GM12878 (cell line): ENCODE data around the gene MPV17L.

Experiments used
- CEBPB ChIP-seq, 2 experiments: fragments of 150-350 bp in 1 of 2; IDR thresholded peaks; 2 replicates each; pipeline ENCODE4 v1.6.1; 2012 to 2014; ENCODE audit warnings: low read depth in 2 of 2, low read length in 2 of 2, borderline replicate concordance in 1 of 2, inconsistent platforms in 1 of 2
- FOXK2 ChIP-seq: fragments of 450-650 bp; IDR thresholded peaks from 2 replicates; pipeline ENCODE4 v1.6.1; 2017; ENCODE audit warnings: mild to moderate bottlenecking, moderate library complexity
- MTA3 ChIP-seq: IDR thresholded peaks from 2 replicates; pipeline ENCODE4 v1.6.1; 2012; ENCODE audit warnings: low read length, inconsistent platforms, borderline replicate concordance
- NR2C1 ChIP-seq: fragments of 450-650 bp; IDR thresholded peaks from 2 replicates; pipeline ENCODE4 v1.6.1; 2017; ENCODE audit warnings: antibody characterized with exemption, mild to moderate bottlenecking, moderate library complexity
- TF ChIP-seq, protein P1 (sequence below), 3 experiments: IDR thresholded peaks in 2 of 3; conservative IDR thresholded peaks in 1 of 3; 2 replicates each; pipeline ENCODE4 v1.5.1; 2011; ENCODE audit warnings: low read depth in 3 of 3, low read length in 3 of 3, mild to moderate bottlenecking in 3 of 3, control low read depth in 2 of 3, moderate library complexity in 2 of 3, inconsistent platforms in 1 of 3, mixed read lengths in 1 of 3; ENCODE audit not compliant: control insufficient read depth in 2 of 3, insufficient read depth in 1 of 3; ENCODE audit errors: extremely low read depth in 1 of 3

DNA sequence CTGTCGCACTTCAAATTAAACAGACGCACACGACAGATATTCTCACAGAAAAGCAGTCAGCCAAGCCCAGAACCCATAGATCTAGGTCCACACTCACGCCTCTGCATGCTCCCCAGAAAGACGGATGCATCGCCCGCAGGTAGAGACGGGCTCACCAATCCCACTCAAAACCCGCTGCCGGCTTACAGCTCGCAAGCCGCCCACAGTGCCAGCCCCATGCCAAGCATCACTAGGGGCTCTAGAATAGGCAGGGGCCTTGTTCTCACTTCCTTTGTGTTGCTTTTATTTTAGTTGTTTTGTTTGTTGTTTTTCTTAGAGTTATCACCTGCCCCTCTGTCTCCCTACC, 38.5 kb downstream of the MPV17L start:
- TF ChIP-seq, protein P1, sequence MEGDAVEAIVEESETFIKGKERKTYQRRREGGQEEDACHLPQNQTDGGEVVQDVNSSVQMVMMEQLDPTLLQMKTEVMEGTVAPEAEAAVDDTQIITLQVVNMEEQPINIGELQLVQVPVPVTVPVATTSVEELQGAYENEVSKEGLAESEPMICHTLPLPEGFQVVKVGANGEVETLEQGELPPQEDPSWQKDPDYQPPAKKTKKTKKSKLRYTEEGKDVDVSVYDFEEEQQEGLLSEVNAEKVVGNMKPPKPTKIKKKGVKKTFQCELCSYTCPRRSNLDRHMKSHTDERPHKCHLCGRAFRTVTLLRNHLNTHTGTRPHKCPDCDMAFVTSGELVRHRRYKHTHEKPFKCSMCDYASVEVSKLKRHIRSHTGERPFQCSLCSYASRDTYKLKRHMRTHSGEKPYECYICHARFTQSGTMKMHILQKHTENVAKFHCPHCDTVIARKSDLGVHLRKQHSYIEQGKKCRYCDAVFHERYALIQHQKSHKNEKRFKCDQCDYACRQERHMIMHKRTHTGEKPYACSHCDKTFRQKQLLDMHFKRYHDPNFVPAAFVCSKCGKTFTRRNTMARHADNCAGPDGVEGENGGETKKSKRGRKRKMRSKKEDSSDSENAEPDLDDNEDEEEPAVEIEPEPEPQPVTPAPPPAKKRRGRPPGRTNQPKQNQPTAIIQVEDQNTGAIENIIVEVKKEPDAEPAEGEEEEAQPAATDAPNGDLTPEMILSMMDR (IDR thresholded peaks at IDR 0.05 in 2 of 3, conservative IDR thresholded peaks at IDR 0.05 in 1 of 3; ENCODE audit: control insufficient read depth in 2 of 3, extremely low read depth in 1 of 3, insufficient read depth in 1 of 3, low read depth in 3 of 3, low read length in 3 of 3) = no peak
- no peak for TF ChIP-seq FOXK2
- no peak for TF ChIP-seq MTA3
- TF ChIP-seq CEBPB (IDR thresholded peaks at IDR 0.05; ENCODE audit: borderline replicate concordance in 1 of 2, low read depth in 2 of 2, low read length in 2 of 2) = no peak
- no peak for TF ChIP-seq NR2C1
